GM21528 (cell line): ENCODE results near the gene POLD4.

Source experiments
- ATAC-seq: cut with Tn5 transposase; IDR thresholded peaks from one replicate; pipeline ENCODE4 v1.9.1; 2021; ENCODE audit warnings: mild to moderate bottlenecking, moderate library complexity; ENCODE audit not compliant: unreplicated experiment, low FRiP score

The POLD4 gene

DNA sequence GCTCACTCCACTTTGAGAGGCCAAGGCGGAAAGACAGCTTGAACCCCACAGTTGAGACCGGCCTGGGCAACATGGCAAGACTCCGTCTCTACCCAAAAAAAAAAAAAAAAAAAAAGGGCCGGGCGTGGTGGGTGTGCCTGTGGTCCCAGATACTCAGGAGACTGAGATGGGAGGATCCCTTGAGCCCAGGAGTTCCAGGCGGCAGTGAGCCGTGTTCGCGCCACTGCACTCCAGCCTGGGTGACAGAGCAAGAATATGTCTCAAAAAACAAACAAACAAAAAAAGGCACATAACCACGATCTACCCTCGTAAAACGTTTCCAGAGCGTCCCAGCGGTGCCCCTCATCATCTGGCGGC lies 37.6 kb upstream of the POLD4 start:
- no peak for ATAC-seq

DNA sequence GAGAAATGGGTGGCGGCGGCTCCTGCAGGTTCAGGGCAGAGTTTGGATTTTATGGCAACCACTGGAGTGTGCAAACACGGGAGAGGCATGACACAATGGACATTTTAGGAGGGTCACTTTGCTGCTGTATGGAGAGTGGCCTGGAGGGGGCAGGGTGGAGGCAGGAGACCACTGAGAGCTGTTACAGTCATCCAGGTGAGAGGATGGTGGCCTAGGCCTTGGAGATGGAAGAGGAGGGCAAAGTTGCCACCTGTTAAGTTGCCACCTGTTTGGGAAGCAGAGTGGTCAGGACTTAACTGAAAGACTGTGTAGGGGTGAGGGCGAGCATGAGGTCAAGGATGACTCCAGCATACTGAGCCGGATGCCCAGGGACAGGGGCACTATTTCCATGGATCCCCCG lies 36.1 kb upstream of the POLD4 start:
- no peak for ATAC-seq

DNA sequence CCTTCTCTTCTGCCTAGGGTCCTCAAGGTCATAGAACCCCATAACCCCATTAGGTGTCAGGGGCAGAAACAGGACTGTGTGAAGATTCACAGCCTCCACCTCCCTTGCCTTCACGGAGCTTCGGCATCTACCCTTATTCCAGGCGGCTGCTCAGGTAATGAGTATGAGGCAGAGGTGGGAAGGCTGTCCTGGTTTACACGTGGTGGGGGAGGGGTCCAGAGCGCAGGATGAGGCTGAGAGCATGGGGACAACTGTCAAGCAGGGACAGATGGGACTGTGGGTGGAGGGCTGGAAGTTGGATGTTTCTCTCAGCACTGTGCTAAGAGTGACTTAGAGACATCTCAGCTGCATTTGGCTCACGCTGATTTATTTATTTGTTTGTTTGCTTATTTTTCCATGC lies 34.2 kb upstream of the POLD4 start:
- ATAC-seq: no peak

DNA sequence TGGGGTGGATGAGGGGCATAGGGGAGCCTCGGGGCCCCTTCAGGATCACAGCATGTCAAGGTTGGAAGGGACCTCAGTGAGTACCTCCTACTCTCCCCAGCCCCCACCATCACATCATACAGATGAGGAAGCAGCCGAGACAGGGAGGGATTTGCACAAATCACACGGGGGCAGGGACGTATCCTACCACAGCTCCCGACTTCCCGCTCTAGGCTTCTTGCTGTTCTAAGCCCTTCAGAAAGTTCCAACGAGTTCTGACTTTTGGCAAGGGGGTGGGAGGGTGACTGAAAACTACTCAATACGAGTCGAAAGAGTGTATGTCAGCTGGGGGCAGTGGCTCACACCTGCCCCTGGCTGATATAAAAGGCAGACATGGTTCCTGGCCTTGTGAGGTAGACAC lies 33.7 kb upstream of the POLD4 start:
- ATAC-seq: no peak

DNA sequence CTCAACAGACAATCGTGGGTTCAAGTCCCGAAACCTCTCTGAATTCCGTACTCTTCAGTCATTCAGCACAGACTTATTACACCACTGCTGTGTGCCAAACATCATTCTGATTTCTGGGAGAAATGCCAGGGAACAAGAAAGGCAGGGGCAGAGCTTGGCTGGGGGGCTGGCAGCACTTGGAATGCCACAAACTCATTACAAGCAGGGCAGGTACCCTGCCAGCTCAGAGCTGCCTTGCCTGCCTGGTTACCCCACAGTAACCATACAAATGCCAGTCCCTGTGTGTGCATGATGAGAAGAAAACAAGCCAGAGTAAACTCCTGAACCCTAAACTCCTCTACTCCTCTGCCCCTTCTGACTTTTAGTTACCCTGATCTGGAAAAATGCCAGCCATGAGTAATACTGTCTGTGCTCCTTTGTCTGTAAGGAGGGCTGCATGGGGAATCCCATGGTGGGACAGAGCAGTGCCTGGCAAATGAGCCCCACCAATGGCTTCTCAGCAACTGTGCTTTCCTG lies 31.6 kb upstream of the POLD4 start:
- ATAC-seq: no peak

DNA sequence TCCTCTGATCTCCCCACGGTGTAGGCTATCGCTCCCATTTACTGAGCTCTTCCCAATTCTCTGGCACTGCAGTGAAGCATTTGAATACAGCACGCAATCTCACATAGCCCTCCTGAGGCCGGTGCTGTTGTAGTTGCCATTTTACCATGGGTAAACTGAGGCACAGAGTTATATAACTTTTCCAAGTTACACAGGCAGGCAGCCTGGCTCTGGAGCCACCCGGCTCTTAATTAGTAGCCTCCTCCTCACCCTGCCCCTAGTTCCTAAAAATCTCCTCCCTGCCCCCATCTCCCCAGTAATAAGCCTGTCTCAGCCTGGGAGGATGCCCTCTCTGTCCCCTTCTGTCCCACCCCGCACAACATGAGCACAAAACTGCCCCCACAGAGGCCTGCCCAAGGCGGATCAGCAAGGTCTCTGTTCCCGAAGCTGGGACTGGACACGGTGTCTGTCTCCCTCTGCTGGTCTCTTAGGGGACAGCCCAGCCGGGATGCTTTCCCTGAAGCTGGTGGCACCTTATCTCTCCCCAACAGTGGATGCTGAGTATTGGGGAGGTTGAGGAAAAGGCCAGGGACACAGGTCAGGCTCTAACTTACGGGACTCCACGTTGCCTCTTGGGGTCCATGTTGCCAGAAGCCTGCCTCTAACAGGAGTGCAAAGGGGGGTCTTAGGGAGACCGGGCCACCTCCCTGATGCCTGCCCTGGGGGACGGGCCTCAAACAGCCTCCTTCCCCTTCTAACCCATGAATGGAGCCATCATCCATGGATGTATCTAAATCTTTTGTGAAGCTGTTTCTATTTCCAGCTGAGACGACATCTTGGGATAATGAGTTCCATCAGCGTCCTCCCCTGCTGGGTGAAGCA lies 29.2 kb upstream of the POLD4 start:
- peak; percentile 54 for ATAC-seq

DNA sequence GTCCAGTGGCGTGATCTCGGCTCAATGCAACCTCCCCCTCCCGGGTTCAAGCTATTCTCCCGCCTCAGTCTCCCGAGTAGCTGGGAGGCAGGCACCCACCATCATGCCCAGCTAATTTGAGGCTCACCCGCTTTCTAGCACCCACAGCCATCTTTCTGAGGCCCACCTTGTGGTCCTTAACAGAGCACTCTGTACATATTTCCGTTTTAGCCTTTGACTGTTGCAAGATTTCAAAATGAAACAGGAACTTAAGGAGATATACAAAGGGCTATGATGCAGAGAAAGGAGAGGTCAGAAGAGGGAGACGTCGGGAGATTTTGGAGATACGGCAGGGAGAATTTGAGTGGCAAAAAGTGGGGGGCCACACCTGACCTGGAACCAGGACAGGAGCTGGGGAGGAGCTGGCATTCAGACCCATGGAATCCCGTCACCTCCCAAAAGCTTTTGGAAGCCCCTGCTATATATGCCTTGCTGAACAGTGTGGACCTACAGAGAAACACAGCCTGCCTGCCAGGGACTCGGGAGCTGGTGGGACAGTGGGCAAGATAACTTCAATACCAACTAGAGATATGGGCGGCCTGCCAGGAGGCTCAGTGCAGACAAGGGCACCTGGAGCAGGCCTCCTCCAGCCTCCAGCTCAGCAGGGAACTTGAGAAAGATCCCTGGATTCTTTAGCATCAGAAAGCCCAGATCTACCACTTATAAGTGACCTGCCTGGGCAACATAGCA lies 28.1 kb upstream of the POLD4 start:
- no peak for ATAC-seq

DNA sequence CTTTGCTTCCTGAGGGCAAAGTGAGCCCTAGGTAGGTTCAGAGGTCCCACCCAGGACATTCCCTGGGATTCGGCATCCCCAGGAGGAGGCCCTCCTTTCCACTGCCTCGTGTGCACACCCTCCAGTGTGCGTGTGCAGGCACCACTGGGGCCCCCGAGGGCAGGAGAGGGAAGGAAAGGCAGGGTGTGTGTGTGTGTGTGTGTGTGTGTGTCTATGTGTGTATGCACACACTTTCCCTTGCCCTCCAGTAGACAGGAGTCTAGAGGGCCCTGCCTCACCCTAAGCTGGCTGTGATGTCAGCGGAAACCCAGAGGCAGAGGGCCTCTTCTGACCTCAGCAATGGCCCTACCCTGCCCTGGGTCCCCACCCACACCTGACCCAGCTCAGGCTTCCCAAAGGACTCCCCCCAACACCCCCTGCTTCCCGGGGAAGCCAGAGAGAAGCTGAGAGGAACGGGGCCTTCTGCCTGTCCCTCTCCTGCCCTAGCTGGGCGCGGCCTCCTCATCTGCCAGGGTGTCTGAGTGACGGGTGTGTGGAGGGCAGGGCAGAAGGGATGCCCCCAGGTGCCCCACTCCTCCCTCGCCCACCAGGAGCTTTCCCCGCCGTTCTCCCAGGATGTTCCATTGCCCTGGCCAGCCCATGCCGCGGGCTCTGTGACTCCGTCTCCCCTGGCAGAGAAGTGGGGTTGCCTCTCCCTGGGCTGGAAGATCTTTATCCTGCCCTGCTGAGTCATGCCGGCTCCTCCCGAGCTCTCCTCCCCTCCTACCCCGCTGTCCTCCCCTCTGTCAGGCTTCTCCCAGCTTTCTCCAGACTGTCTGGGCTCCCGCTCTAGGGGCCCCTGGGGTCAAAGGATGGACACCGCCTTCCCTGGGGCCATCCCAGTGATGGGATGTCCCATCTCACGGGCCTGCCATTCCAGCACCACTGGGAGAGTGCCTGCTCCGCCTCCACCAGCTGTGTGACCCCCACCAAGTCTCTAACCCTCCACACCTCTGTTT lies 26.0 kb upstream of the POLD4 start:
- no peak for ATAC-seq

DNA sequence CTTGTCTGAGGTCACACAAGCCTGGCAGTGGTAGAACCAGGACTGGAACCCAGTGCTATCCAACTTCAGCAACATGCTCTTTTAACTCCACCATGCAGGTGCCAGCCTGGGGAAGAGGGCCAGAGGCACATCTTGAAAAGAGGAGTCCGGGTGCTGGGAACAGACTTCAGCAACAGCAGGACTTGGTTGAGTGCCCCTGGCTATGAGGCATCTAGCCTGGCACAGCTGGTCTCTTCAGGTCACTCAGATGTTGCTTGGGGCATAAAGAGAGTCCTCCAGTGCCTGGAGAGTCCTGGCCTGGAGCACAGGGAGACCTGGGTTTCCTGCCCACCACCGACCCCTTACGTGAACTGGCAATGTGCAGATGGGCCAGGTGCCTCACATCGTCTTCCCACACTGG lies 25.2 kb upstream of the POLD4 start:
- ATAC-seq: no peak

DNA sequence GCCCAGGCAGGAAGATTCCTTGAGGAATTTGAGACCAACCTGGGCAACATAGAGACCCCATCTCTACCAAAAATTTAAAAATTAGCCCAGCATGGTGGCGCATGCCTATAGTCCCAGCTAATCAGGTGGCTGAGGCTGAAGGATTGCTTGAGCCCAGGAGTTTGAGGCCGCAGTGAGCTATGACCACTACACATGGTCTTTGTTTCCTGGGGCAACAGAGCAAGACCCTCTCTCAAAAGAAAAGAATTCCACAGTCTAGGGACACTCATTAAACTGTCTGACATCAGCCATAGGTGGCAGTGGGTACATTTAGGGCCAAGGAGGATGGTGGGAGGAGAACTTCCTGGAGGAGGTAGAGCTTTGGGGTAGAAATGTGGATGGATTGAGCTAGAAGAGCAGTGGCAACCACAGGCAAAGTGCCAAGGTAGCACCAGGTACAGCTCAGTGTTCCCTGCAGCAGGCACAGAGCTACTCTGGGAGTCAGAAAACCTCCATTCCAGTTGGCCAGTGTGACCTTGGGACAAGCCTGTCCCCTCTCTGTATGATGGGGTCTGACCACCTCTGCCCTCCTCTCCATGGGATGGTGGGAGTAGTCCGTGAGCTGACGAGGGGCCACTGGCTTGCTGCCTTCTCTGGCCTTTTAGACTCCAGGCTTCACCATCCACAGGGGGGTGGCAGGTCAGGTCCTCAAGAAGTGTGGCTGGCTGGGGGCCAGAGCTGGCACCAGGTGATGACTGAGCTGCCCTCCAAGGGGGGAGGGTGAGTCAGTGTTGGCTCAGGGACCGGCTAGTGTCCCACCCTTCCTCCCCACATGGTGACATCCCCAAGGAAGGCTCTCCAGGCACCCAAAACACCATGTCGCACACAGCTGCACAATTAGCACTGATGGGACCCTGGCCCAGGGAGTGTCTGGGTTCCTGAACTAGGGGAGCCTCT lies 23.8 kb upstream of the POLD4 start:
- ATAC-seq: no peak

DNA sequence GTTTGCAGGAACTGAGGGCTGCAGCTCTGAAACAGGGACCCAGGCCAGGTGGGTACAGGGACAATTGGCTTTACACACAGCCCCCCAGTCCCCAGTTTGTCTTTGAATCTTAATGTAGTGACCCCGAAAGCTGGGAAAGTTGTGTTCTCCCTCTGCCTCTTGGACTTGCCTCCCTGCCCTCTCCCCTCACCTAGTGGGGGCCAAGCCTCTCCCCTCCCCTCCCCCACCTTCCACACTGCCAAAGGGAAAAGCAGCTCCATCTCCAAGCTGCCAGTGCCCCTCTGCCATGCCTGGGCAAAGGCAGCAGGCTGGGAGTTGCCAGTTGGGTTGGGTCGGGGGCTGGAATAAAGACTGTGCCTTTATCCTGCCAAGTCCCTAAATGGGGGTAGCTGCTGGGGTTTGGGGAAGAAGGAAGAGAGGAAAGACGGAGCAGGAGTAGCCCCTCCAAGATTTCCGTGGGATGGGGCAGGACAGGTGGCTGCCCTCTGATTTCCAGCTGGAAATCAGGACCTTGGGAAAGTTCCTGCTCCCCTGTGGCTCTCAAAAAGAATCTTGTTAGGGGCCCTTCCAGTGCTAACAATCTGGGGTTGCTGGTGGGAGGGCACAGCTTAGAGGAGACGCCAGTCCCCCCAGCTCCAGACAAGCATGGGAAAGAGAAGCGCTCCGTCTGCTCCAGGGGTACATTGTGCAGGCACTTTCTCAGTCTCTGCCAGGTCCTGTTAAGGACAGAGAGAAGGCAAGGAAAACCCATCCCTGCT lies 22.9 kb upstream of the POLD4 start:
- no peak for ATAC-seq

DNA sequence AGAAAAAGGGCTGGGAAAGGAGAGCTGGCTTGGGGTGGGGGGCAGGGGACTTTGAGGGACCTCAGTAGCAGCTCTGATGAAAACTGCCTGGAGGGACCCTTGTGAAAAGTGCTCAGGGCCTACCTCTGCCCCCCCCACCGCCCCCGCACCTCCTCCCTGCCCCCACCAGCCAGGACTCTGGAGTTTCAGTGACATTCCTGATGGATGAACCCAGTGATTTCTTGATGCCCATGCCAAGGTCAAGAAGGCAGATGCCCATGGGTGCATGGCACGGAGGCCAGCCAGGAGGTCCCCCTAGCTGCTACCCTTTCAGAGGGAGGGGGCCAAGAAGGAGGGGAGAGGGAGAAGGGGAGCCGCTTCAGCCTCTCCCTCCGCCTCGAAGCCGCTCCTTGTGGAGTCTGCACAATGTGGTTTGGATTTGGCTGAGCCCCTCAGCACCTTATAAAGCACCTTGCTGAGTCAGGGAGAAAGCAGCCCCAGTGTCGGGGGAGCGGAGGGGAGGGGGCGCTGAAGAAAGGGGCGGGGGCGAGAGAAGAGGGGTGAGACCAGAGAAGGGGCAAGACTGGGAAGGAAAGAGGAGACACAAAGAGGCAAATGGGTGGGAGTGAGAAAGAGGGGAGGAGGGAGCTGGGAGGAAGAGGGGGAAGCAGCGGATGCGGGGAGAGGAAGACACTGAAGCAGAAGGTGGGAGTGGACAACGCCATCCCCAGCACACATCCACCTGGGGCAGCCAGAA lies 22.1 kb upstream of the POLD4 start:
- no peak for ATAC-seq

DNA sequence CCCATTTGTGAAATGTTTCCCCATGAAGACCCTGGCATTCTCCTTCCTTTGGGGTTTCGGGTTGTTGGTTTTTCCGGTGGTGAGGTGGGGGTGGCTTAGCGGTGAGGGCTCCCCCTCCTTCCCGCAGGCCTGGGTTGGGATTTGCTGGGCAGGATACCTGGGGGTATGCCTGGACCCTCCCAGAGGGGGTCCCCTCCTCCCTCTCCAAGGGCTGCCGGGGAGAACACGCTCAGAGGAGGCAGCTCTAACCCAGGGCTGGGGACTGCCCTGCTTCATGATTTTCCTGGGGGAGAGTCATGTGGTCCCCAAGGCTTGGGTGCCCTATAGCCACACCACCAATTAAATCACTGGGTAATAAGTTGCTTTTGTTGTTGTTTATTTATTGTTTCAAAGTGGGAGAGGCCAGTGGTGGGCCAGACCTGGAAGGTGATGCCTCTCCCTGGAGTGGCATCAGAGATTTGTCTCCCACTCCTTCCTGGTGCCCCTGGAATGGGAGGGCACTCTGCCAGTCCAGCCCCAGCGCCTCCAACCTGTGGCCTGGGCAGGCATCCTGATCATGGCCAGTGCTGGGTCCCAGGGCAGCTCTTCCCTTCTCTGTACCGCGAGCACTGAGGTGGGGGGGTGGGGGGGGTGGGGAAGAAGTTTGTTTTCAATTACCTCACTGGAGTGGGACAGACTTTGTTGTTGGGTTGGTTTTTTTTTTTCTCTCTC lies 21.4 kb upstream of the POLD4 start:
- no peak for ATAC-seq

DNA sequence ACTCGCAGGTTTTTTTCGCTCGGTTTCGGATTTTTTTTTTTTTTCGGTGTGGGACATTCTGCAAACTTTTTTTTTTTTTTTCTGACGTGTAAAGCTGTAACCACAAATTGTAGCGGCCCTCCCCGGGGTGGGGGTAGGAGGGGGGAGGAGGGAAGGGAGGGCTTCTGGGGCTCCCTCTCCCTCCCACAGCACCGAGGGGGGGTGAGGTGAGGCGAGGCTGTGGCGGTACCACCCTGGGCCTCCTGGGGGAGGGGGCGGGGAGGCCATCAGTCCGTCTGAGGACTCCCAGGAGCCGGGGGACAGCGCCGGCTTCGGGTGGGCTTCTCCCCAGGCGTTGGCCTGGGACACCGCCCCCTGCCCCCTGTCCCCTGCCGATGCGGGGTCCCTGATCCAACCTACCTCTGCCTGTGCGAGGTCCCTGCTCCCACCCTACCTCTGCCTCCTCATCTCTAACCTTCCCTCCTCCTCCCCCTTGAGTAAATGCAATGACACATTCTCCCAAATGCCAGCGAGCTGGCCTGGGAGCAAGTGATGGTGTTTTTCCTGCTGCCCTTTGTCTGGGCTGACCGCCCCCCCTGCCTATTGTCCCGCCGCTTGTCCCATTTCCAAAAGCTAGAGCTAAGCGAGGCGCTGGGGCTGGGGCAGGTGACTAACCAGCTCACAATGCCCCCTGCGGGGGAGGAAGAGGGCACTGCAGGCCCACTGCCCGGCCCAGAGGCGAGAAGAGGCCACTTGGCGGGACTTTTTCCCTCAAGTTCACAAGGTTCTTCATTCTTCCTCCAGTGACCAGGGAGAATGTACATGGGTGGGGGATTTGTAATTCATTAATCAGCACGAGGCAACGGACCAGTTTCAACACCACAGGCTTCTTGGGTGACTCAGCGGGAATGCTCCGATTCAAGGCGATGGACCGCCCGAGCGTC lies 20.6 kb upstream of the POLD4 start:
- no peak for ATAC-seq

DNA sequence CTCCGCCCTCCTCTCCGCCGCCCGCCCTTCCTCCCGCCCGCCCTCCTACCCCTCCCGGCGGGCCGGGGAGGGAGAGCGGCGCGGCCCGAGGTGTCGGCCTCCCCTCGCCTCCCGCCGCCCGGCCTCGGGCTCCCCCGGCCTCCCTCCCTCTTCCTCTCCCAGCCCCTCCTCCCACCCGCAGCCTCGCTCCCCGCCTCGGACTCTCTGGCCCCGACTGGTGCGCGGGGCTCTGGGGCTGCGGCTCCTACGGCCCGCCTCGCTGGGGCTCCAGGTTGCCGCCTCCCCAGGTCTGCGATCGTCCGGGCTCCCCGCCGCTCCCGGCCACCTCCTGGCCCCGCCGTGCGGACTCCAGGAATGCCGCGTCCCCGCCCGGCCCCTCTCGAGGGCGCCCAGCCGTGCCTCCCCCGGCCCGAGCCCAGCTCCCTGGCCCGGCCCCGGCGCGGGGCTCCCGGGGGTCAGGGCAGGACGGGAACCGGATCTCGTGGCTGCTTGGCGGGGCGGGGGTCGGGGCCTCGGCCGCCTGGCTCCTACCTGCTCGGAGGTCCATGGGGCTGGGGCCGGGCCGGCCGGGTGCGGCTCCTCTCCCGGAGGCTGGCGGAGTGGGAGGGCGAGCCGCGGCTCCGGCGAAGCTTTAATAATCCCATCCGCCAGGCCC lies 19.8 kb upstream of the POLD4 start, which contains the start of gene CLCF1:
Gene CLCF1 (minus strand): TSS at position 606 of the 655 bp plus-strand sequence. CDS start 59 bp downstream, at position 547.
- ATAC-seq: no peak
